Measurements from ENCODE around the gene NELL2. TPM values are rescaled to one million over a fixed set of nuclear protein-coding genes. Genes with fewer than 3 reads are reported as not detected.

The NELL2 gene
- total RNA-seq, 5 donors from 2014 or later (not counting 1 experiment from before 2014, with no cell fraction given) = 154 to 212 (median 169) TPM

DNA sequence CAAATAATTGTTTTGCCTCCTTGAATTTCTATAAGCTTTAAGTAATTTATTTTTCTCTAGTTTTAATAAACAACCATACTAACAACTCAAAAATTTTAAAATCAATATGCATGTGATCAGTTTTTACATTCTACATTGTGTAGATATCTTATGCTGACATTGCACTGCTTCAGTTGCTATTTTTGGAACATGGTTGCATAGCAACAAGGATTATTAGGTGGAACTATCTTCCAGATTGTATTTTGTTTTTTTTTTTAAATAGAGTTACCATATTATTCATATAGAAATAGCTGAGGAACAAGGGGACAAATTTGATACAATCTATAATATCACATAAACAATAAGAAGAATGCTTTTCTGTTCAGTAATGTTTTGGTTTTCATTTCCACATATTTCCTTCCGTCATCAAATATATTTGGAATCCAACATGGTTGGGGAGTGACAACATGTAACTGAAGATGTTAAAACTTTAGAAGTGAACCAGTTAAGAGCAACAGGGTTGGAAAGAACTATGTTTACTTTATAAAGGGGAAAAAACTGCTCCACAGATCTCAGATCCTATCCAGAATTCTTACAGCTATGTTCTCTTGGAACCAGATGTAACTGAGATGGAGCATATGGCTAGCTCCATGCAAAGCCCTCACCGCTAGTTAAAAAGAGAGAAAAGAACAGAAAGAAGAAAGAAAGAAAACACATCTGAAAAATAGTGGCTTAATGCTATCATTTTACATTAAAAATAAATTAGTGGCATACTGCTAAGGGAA lies 235.5 kb downstream of the NELL2 start:
- ATAC-seq (replicated peaks in 1 of 4) = no peak
- CTCF ChIA-PET = no interaction called here
- POLR2A ChIA-PET = no interaction called here
- H3K4me3 ChIP-seq (ENCODE audit: control insufficient read depth in 1 of 2, extremely low read depth in 1 of 2, low read length in 1 of 2) = no peak overlapping the region
- H3K4me3 Mint-ChIP-seq = no peak overlapping the region
- H3K27ac Mint-ChIP-seq = no peak overlapping the region
- H3K4me1 Mint-ChIP-seq = peaks cover 0 to 6% (median 5%) of the 10 kb centered on the region in 3 donors
- peaks cover 53% of the 10 kb centered on the region for H3K36me3 Mint-ChIP-seq
- DNase-seq = no peak
- WGBS (ENCODE audit: insufficient coverage) = no CpG with 5 or more reads among the region's 2 CpGs
- no peaks in the 10 kb centered on the region for H3K4me1 ChIP-seq (ENCODE audit: control insufficient read depth in 1 of 2, extremely low read depth in 1 of 2, insufficient read depth in 2 of 2, low read length in 2 of 2)
- H3K27me3 ChIP-seq (replicated peaks in 1 of 2; ENCODE audit: control insufficient read depth in 2 of 2, extremely low read depth in 1 of 2, insufficient read depth in 2 of 2, low read length in 1 of 2) = no peaks in the 10 kb centered on the region
- peaks cover 0 to 2% of the 10 kb centered on the region in 2 donors for H3K36me3 ChIP-seq (ENCODE audit: control insufficient read depth in 2 of 2, extremely low read depth in 1 of 2, insufficient read depth in 1 of 2, low read length in 1 of 2)
- H3K9me3 Mint-ChIP-seq = peaks cover 3 to 5% (median 4%) of the 10 kb centered on the region in 3 donors
- no peaks in the 10 kb centered on the region for H3K27me3 Mint-ChIP-seq
- H3K27ac ChIP-seq (ENCODE audit: low read length) = no peak overlapping the region
- no peaks in the 10 kb centered on the region for H3K9me3 ChIP-seq

DNA sequence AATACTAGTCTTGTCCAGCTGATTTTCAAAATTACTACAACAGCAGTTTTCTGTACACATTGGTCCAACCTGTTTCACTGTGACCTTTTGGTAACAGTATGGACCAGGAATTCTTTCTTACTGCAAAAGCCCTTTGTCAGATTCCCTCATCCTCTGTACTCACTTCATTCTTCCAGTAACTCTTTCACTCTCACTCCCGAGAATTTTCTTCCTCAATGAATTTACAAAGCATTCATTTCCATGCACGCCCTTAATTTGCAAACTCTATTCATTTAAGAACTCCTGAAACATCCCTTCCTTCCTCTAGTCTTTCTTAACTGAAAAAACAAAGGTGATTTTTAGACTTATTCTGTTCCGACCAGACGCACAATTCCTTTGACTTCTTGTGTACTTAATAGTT lies 238.2 kb downstream of the NELL2 start:
- H3K27ac ChIP-seq (ENCODE audit: low read length) = no peak overlapping the region
- no peaks in the 10 kb centered on the region for H3K9me3 ChIP-seq
- H3K4me3 Mint-ChIP-seq = no peak overlapping the region
- POLR2A ChIA-PET = no interaction called here
- no peaks in the 10 kb centered on the region for H3K27me3 Mint-ChIP-seq
- H3K9me3 Mint-ChIP-seq = peaks cover 3 to 5% (median 4%) of the 10 kb centered on the region in 3 donors
- CTCF ChIA-PET = interaction anchor here in 1 of 2 donors (0.6 kb wide), 1 partner anchor 23 kb away, joined by 3 read pairs; no protein-coding TSS in a partner anchor
- ATAC-seq (replicated peaks in 1 of 4) (no peak), DNase-seq (no peak)
- H3K4me1 ChIP-seq (ENCODE audit: control insufficient read depth in 1 of 2, extremely low read depth in 1 of 2, insufficient read depth in 2 of 2, low read length in 2 of 2) = no peaks in the 10 kb centered on the region
- H3K27me3 ChIP-seq (replicated peaks in 1 of 2; ENCODE audit: control insufficient read depth in 2 of 2, extremely low read depth in 1 of 2, insufficient read depth in 2 of 2, low read length in 1 of 2) = no peaks in the 10 kb centered on the region
- WGBS (ENCODE audit: insufficient coverage) = 68% methylated on average over 2 of the region's 4 CpGs
- H3K36me3 Mint-ChIP-seq = peaks cover 50% of the 10 kb centered on the region
- peaks cover 0 to 11% (median 6%) of the 10 kb centered on the region in 3 donors for H3K4me1 Mint-ChIP-seq
- H3K4me3 ChIP-seq (ENCODE audit: control insufficient read depth in 1 of 2, extremely low read depth in 1 of 2, low read length in 1 of 2) = no peak overlapping the region
- no peak overlapping the region for H3K27ac Mint-ChIP-seq
- H3K36me3 ChIP-seq (ENCODE audit: control insufficient read depth in 2 of 2, extremely low read depth in 1 of 2, insufficient read depth in 1 of 2, low read length in 1 of 2) = peaks cover 0 to 2% of the 10 kb centered on the region in 2 donors

DNA sequence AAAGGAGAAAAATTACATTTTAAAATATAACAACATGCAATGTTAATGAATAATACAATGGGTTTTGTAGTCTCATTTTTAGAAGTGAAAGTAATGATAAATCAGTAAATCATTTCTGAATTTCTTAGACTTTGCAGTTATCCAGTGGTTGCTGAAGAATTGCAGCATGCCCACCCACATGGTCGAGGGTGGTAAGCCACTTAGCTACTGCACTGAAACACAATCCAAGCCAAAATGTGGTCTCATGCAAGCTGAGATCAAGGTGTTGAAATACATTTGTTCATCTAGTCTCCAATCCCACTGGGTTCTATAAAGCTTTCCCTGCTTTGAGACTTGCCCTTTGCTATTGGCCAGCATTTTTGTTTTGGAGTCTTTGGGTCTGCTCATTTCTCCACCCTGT lies 247.9 kb downstream of the NELL2 start:
- no peak overlapping the region for H3K27ac Mint-ChIP-seq
- no peak overlapping the region for H3K4me3 Mint-ChIP-seq
- CTCF ChIA-PET = interaction anchor here in 1 of 2 donors (0.6 kb wide), 1 partner anchor 135 kb away, joined by 4 read pairs; no protein-coding TSS in a partner anchor
- no peaks in the 10 kb centered on the region for H3K9me3 Mint-ChIP-seq
- H3K36me3 ChIP-seq (ENCODE audit: control insufficient read depth in 2 of 2, extremely low read depth in 1 of 2, insufficient read depth in 1 of 2, low read length in 1 of 2) = peaks cover 0 to 4% of the 10 kb centered on the region in 2 donors
- no peak overlapping the region for H3K27ac ChIP-seq (ENCODE audit: low read length)
- no peaks in the 10 kb centered on the region for H3K27me3 ChIP-seq (replicated peaks in 1 of 2; ENCODE audit: control insufficient read depth in 2 of 2, extremely low read depth in 1 of 2, insufficient read depth in 2 of 2, low read length in 1 of 2)
- ATAC-seq (replicated peaks in 1 of 4) (no peak), DNase-seq (no peak)
- no peak overlapping the region for H3K4me3 ChIP-seq (ENCODE audit: control insufficient read depth in 1 of 2, extremely low read depth in 1 of 2, low read length in 1 of 2)
- H3K9me3 ChIP-seq = no peaks in the 10 kb centered on the region
- no peaks in the 10 kb centered on the region for H3K4me1 ChIP-seq (ENCODE audit: control insufficient read depth in 1 of 2, extremely low read depth in 1 of 2, insufficient read depth in 2 of 2, low read length in 2 of 2)
- peaks cover 6 to 13% (median 7%) of the 10 kb centered on the region in 3 donors for H3K4me1 Mint-ChIP-seq
- POLR2A ChIA-PET = interaction anchor here in 1 of 2 donors (0.6 kb wide), 1 partner anchor 15 kb away, joined by 4 read pairs; no protein-coding TSS in a partner anchor
- WGBS (ENCODE audit: insufficient coverage) = 71% methylated on average over 1 of the region's 1 CpG
- H3K27me3 Mint-ChIP-seq = no peaks in the 10 kb centered on the region
- H3K36me3 Mint-ChIP-seq = peaks cover 29% of the 10 kb centered on the region

DNA sequence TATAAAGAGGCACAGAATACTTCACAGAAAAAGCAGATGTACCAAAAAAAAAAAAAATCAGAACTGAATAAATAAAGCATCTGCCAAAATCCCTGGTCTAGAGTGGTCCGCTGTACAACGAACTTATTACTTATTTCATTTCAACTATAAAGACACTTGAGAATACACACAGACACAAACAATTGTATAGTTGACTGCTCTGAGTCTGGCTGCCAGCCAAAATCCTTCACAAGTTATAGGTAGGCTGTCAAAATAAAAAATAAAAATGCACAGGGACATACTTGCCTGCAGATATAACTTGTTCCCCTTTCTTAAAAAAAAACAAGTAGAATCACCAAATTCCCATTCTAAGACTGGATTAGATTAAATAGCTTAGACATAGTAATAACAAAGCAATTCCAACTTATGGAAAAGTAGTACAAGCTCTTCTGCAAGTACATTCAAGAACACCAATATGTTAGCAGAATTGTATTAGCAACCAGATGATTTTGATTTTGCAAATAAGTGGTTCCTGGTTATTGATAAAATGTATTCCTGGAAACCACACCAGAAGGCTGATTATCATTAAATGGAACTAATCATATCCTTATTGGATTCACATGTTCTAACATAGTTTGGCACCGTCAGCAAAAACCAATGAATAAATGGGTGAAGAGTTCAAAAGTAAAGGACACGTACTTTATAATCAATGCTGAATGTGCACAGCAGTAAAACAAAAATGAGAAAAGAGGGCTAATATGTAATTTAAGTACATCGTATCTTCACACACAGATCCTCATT lies 248.5 kb downstream of the NELL2 start:
- no peak overlapping the region for H3K27ac ChIP-seq (ENCODE audit: low read length)
- H3K27me3 Mint-ChIP-seq = no peaks in the 10 kb centered on the region
- H3K4me1 ChIP-seq (ENCODE audit: control insufficient read depth in 1 of 2, extremely low read depth in 1 of 2, insufficient read depth in 2 of 2, low read length in 2 of 2) = no peaks in the 10 kb centered on the region
- no peak overlapping the region for H3K27ac Mint-ChIP-seq
- no peaks in the 10 kb centered on the region for H3K9me3 Mint-ChIP-seq
- H3K4me3 Mint-ChIP-seq = no peak overlapping the region
- no peaks in the 10 kb centered on the region for H3K9me3 ChIP-seq
- peaks cover 29% of the 10 kb centered on the region for H3K36me3 Mint-ChIP-seq
- H3K4me1 Mint-ChIP-seq = peaks cover 6 to 10% (median 7%) of the 10 kb centered on the region in 3 donors
- peaks cover 0 to 4% of the 10 kb centered on the region in 2 donors for H3K36me3 ChIP-seq (ENCODE audit: control insufficient read depth in 2 of 2, extremely low read depth in 1 of 2, insufficient read depth in 1 of 2, low read length in 1 of 2)
- no peak overlapping the region for H3K4me3 ChIP-seq (ENCODE audit: control insufficient read depth in 1 of 2, extremely low read depth in 1 of 2, low read length in 1 of 2)
- ChIA-PET CTCF (interaction anchor here in 1 of 2 donors (0.6 kb wide), 1 partner anchor 134 kb away, joined by 4 read pairs; no protein-coding TSS in a partner anchor), POLR2A (interaction anchor here in 1 of 2 donors (0.6 kb wide), 1 partner anchor 14 kb away, joined by 4 read pairs; no protein-coding TSS in a partner anchor)
- ATAC-seq (replicated peaks in 1 of 4) (no peak), DNase-seq (no peak)
- 67% methylated on average over 1 of the region's 5 CpGs for WGBS (ENCODE audit: insufficient coverage)
- no peaks in the 10 kb centered on the region for H3K27me3 ChIP-seq (replicated peaks in 1 of 2; ENCODE audit: control insufficient read depth in 2 of 2, extremely low read depth in 1 of 2, insufficient read depth in 2 of 2, low read length in 1 of 2)

DNA sequence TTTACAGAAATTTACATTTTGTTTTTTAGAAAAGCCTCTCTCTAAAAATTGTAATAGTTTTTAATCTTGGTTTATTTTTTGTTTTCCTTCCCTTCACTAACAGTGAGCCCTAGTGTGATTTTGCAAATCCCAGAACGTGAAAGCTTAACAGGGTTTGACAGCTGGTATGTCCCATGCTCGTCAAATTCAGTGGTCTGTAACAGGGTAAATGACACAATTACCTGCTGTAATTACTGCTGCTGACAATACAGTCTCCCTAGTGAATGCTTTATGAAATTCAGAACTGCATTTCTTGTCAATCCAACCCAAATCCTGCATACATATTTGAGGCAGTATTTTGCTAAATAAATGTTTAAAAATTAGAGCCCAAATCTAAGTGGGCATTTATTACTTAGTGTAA lies 249.2 kb downstream of the NELL2 start:
- POLR2A ChIA-PET = no interaction called here
- H3K27me3 Mint-ChIP-seq = no peaks in the 10 kb centered on the region
- no peaks in the 10 kb centered on the region for H3K9me3 Mint-ChIP-seq
- no peak overlapping the region for H3K27ac Mint-ChIP-seq
- Histone ChIP-seq H3K27ac (ENCODE audit: low read length) (no peak overlapping the region), H3K36me3 (ENCODE audit: control insufficient read depth in 2 of 2, extremely low read depth in 1 of 2, insufficient read depth in 1 of 2, low read length in 1 of 2) (peaks cover 0 to 4% of the 10 kb centered on the region in 2 donors), H3K4me3 (ENCODE audit: control insufficient read depth in 1 of 2, extremely low read depth in 1 of 2, low read length in 1 of 2) (no peak overlapping the region), H3K4me1 (ENCODE audit: control insufficient read depth in 1 of 2, extremely low read depth in 1 of 2, insufficient read depth in 2 of 2, low read length in 2 of 2) (no peaks in the 10 kb centered on the region), H3K27me3 (replicated peaks in 1 of 2; ENCODE audit: control insufficient read depth in 2 of 2, extremely low read depth in 1 of 2, insufficient read depth in 2 of 2, low read length in 1 of 2) (no peaks in the 10 kb centered on the region), H3K9me3 (no peaks in the 10 kb centered on the region)
- DNase-seq (no peak), ATAC-seq (replicated peaks in 1 of 4) (no peak)
- CTCF ChIA-PET = no interaction called here
- no peak overlapping the region for H3K4me3 Mint-ChIP-seq
- H3K36me3 Mint-ChIP-seq = peaks cover 29% of the 10 kb centered on the region
- WGBS (ENCODE audit: insufficient coverage) = 100% methylated on average over 1 of the region's 2 CpGs
- peaks cover 6 to 10% (median 7%) of the 10 kb centered on the region in 3 donors for H3K4me1 Mint-ChIP-seq

DNA sequence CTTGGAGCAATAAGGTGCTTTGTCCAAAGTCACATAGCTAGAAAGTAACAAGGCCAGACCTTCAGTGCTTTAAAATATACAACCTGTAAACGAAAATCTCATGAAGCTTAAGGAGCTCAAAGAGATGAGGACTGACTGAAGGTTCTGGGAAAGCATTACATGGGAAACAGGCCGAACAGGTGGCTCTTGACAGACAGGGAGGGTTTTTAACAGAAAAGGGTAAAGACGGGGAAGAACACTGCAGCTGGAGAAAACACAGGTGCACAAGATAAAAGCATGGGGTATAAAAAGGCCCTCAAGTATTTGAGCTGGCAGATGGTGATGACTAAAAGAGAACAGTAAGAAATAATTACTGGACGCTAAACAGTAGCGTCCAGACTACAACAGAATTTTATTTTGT lies 257.2 kb downstream of the NELL2 start:
- Mint-ChIP-seq H3K27ac (no peak overlapping the region), H3K27me3 (no peaks in the 10 kb centered on the region), H3K9me3 (no peaks in the 10 kb centered on the region), H3K36me3 (peaks cover 3% of the 10 kb centered on the region), H3K4me3 (no peak overlapping the region), H3K4me1 (peaks cover 0 to 4% (median 1%) of the 10 kb centered on the region in 3 donors)
- WGBS (ENCODE audit: insufficient coverage) = 79% methylated on average over 2 of the region's 5 CpGs
- no peaks in the 10 kb centered on the region for H3K9me3 ChIP-seq
- peaks cover 0 to 7% of the 10 kb centered on the region in 2 donors for H3K36me3 ChIP-seq (ENCODE audit: control insufficient read depth in 2 of 2, extremely low read depth in 1 of 2, insufficient read depth in 1 of 2, low read length in 1 of 2)
- no peak overlapping the region for H3K27ac ChIP-seq (ENCODE audit: low read length)
- ATAC-seq (replicated peaks in 1 of 4) (no peak), DNase-seq (no peak)
- ChIA-PET POLR2A (no interaction called here), CTCF (interaction anchor here in 1 of 2 donors (0.6 kb wide), 1 partner anchor 112 kb away, joined by 4 read pairs; no protein-coding TSS in a partner anchor)
- no peaks in the 10 kb centered on the region for H3K4me1 ChIP-seq (ENCODE audit: control insufficient read depth in 1 of 2, extremely low read depth in 1 of 2, insufficient read depth in 2 of 2, low read length in 2 of 2)
- no peaks in the 10 kb centered on the region for H3K27me3 ChIP-seq (replicated peaks in 1 of 2; ENCODE audit: control insufficient read depth in 2 of 2, extremely low read depth in 1 of 2, insufficient read depth in 2 of 2, low read length in 1 of 2)
- no peak overlapping the region for H3K4me3 ChIP-seq (ENCODE audit: control insufficient read depth in 1 of 2, extremely low read depth in 1 of 2, low read length in 1 of 2)
